Measurements from ENCODE around the gene TMEM60. TPM values are rescaled to one million over a fixed set of nuclear protein-coding genes. Genes with fewer than 3 reads are reported as not detected.

Gene TMEM60
- total RNA-seq, 4 donors from 2014 or later: 16.5 to 24.1 (median 17.2) TPM

GRCh38 chr7:77813180-77813579 lies 14.9 kb upstream of the TMEM60 start:
- DNase-seq: no peak
- Histone ChIP-seq H3K4me3 (replicated peaks in 1 of 3) (no peak overlapping the region), H3K9me3 (no peaks in the 10 kb centered on the region), H3K4me1 (no peaks in the 10 kb centered on the region), H3K36me3 (no peaks in the 10 kb centered on the region), H3K27ac (no peak overlapping the region), H3K27me3 (no peaks in the 10 kb centered on the region)
- no peak for TF ChIP-seq POLR2A (IDR thresholded peaks at IDR 0.05)
- TF ChIP-seq CTCF (IDR thresholded peaks at IDR 0.05): no peak
- intact Hi-C loops (cut with DNase I): no loop called here
- 88 to 95% methylated on average over 2 of the region's 2 CpGs for WGBS, 2 donors

DNA sequence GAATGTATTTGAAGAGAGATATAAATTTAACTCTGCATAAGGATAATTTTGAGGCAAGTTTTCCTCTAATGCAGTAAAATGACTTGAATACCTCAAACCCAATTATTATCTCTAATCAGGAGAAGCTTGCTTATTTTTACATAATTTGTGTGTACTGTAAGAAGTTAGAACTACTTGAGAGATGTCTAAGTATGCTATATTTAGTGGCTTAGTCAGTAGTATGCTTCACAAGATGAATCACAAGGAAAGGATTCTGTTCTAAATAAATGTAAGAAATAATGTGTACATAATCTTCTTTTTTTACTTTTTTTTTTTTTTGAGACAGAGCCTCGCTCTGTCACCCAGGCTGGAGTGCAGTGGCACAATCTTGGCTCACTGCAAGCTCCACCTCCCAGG lies 14.1 kb upstream of the TMEM60 start:
- TF ChIP-seq CTCF (IDR thresholded peaks at IDR 0.05): no peak
- no peak for TF ChIP-seq POLR2A (IDR thresholded peaks at IDR 0.05)
- Histone ChIP-seq H3K9me3 (no peaks in the 10 kb centered on the region), H3K4me1 (no peaks in the 10 kb centered on the region), H3K36me3 (no peaks in the 10 kb centered on the region), H3K27ac (no peak overlapping the region), H3K4me3 (replicated peaks in 1 of 3) (no peak overlapping the region), H3K27me3 (no peaks in the 10 kb centered on the region)
- intact Hi-C loops (cut with DNase I): no loop called here
- WGBS, 2 donors: 95 to 100% methylated on average over 1 of the region's 1 CpG
- DNase-seq: no peak

DNA sequence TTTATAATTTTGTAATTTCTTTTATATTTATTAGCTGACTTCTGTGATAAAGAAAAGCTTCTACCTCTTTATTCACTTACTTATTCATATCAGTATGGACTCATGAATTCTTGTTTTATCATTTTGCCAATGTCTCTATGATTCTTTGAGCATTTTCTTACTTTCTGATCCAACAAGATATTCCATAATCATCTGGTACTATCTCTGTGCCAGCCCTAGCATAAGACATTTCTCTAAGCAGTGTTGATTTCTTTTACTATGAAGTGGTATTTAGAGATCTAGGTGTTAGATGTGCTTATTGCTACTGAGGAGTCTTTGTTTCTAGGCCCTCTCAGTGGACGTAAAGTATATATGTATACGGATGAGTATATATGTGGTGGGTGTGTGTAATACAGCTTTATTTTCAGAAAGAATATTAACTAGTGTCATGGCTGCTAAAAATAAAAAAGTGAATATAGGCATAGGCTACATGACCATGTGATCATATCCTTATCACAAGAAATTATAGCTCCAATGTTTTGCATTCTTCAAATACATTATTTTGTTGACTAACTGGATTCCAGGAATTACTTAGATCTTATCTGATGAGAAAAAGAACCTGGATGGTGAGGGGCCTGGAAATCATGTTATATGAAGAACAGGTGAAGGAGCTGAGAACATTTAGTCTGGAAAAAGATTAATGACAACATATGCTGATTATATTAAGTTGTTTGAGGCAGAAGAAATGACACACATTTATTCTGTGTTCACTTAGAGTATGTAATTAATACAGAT lies 13.5 kb upstream of the TMEM60 start:
- TF ChIP-seq CTCF (IDR thresholded peaks at IDR 0.05) (no peak), POLR2A (IDR thresholded peaks at IDR 0.05) (no peak)
- intact Hi-C loops (cut with DNase I): no loop called here
- DNase-seq: no peak
- no peak overlapping the region for H3K27ac ChIP-seq
- H3K27me3 ChIP-seq: no peaks in the 10 kb centered on the region
- no peaks in the 10 kb centered on the region for H3K9me3 ChIP-seq
- 93 to 95% methylated on average over 2 of the region's 2 CpGs for WGBS, 2 donors
- no peaks in the 10 kb centered on the region for H3K36me3 ChIP-seq
- no peaks in the 10 kb centered on the region for H3K4me1 ChIP-seq
- H3K4me3 ChIP-seq (replicated peaks in 1 of 3): no peak overlapping the region

DNA sequence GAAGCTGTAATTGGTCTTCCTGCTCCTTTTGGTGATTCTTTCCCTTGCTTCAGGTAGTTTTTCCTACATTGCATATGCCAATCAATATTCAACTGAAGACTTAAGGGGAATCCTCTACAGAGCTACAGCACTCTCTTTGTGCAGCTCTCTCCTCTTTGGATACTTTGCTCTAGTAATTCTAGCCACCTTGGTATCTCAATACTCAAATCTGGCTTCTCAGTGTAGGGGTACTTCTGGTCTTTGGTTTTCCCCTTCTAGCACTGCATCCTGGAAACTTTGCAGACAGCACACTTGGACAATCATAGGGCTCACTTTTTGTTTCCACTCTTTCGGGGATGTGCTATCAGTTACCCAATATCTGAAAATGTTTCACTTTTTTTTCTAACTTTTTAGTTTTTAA lies 10.3 kb upstream of the TMEM60 start:
- Histone ChIP-seq H3K9me3 (no peaks in the 10 kb centered on the region), H3K4me3 (replicated peaks in 1 of 3) (no peak overlapping the region), H3K27me3 (no peaks in the 10 kb centered on the region), H3K4me1 (no peaks in the 10 kb centered on the region), H3K27ac (no peak overlapping the region), H3K36me3 (no peaks in the 10 kb centered on the region)
- 96 to 100% methylated on average over 1 of the region's 1 CpG for WGBS, 2 donors
- intact Hi-C loops (cut with DNase I): no loop called here
- TF ChIP-seq CTCF (IDR thresholded peaks at IDR 0.05): no peak
- TF ChIP-seq POLR2A (IDR thresholded peaks at IDR 0.05): no peak
- DNase-seq: no peak

GRCh38 chr7:77806425-77806824 lies 8.2 kb upstream of the TMEM60 start:
- no peaks in the 10 kb centered on the region for H3K4me1 ChIP-seq

More at GRCh38 chr7:77806425-77806824, 8.2 kb upstream of the TMEM60 start:
- H3K36me3 ChIP-seq: no peaks in the 10 kb centered on the region
- intact Hi-C loops (cut with DNase I): no loop called here
- no peaks in the 10 kb centered on the region for H3K9me3 ChIP-seq
- H3K4me3 ChIP-seq (replicated peaks in 1 of 3): no peak overlapping the region
- 97 to 99% methylated on average over 2 of the region's 2 CpGs for WGBS, 2 donors
- TF ChIP-seq POLR2A (IDR thresholded peaks at IDR 0.05) (no peak), CTCF (IDR thresholded peaks at IDR 0.05) (no peak)
- H3K27me3 ChIP-seq: no peaks in the 10 kb centered on the region
- H3K27ac ChIP-seq: no peak overlapping the region
- no peak for DNase-seq

Measured in thyroid gland (tissue), 4 donors.